Measurements from ENCODE around the gene RBM22. TPM values are rescaled to one million over a fixed set of nuclear protein-coding genes. Genes with fewer than 3 reads are reported as not detected.
A peak's percentile ranks its signal among the peaks of the same experiment; 100 is the strongest.

RBM22 gene
- polyA plus RNA-seq, 2 of the 4 experiments (the other 2 are of a cell fraction) = 42.2 to 75.7 TPM

- ATAC-seq = peak; percentile 62 to 65; a peak in 4 of 6 replicates
- H3K4me3 ChIP-seq = no peak overlapping the region
- CTCF ChIA-PET = interaction anchor here (1.3 to 2.2 kb wide), 3 partner anchors 137 to 150 kb away, joined by 3 to 7 read pairs (median 6); no protein-coding TSS in a partner anchor
- no peak overlapping the region for H3K27ac ChIP-seq
- 57% methylated on average over 2 of the region's 2 CpGs for WGBS (ENCODE audit: missing lambda C conversion rate)
- no peak overlapping the region for H3K4me2 ChIP-seq
- TF ChIP-seq SMC3 (IDR thresholded peaks at IDR 0.05) = peak; percentile 32; the same call in 2 of the 3 replicates
- no peak for TF ChIP-seq NPAS2 (CRISPR knock-in tag; IDR thresholded peaks at IDR 0.05; ENCODE audit: borderline replicate concordance)
- peak; percentile 45 for TF ChIP-seq CTCF (IDR thresholded peaks at IDR 0.05)
- TF ChIP-seq BCL3 (IDR thresholded peaks at IDR 0.05) = no peak
- TF ChIP-seq USF2 (IDR thresholded peaks at IDR 0.05) = no peak
- peak; percentile 47 to 57; a peak in 4 of 5 replicates for TF ChIP-seq RAD21 (conservative IDR thresholded peaks at IDR 0.05 in 1 of 2, IDR thresholded peaks at IDR 0.05 in 1 of 2)
- no peak for TF ChIP-seq FOXS1 (CRISPR knock-in tag; IDR thresholded peaks at IDR 0.05)
- TF ChIP-seq ZNF302 (CRISPR knock-in tag; IDR thresholded peaks at IDR 0.05) = no peak
- TF ChIP-seq HDAC2 (IDR thresholded peaks at IDR 0.05) = no peak
- no peak for TF ChIP-seq EHF (CRISPR knock-in tag; IDR thresholded peaks at IDR 0.05)
- TF ChIP-seq CBX8 (IDR thresholded peaks at IDR 0.05) = no peak
- TF ChIP-seq ESRRA (IDR thresholded peaks at IDR 0.05; ENCODE audit: borderline replicate concordance, low read length) = no peak
- peak; percentile 13 to 14 for DNase-seq (ENCODE audit: low read depth in 1 of 2, low spot score in 1 of 2)
- no peaks in the 10 kb centered on the region for H3K4me1 ChIP-seq
- FAIRE-seq = no peak
- POLR2A ChIA-PET = no interaction called here
- H3K9me3 ChIP-seq = no peaks in the 10 kb centered on the region
Observed at GRCh38 chr5:150710165-150710564, 9.3 kb upstream of the RBM22 start.

- DNase-seq (ENCODE audit: low read depth in 1 of 2, low spot score in 1 of 2) = no peak
- CTCF ChIA-PET = interaction anchor here (0.9 to 1.1 kb wide), 3 partner anchors 9 to 145 kb away, joined by 3 to 4 read pairs (median 3); no protein-coding TSS in a partner anchor
- no peak for FAIRE-seq
- 93% methylated on average over 4 of the region's 4 CpGs for WGBS (ENCODE audit: missing lambda C conversion rate)
- H3K4me1 ChIP-seq = no peaks in the 10 kb centered on the region
- H3K4me2 ChIP-seq = no peak overlapping the region
- no peak for ATAC-seq
- H3K9me3 ChIP-seq = no peaks in the 10 kb centered on the region
- H3K27ac ChIP-seq = no peak overlapping the region
- no peak overlapping the region for H3K4me3 ChIP-seq
- POLR2A ChIA-PET = no interaction called here
- TF ChIP-seq RCOR1 (IDR thresholded peaks at IDR 0.05; ENCODE audit: low read depth, low read length) (no peak), ELK1 (IDR thresholded peaks at IDR 0.05; ENCODE audit: low read depth, low read length) (no peak), KDM1A (IDR thresholded peaks at IDR 0.05; ENCODE audit: low read depth) (no peak), FOSB (CRISPR knock-in tag; IDR thresholded peaks at IDR 0.05) (no peak), BHLHE40 (IDR thresholded peaks at IDR 0.05; ENCODE audit: low read depth, low read length) (no peak), JUN (IDR thresholded peaks at IDR 0.05) (no peak), PHF8 (IDR thresholded peaks at IDR 0.05; ENCODE audit: borderline replicate concordance, low read depth) (no peak), FOSL2 (IDR thresholded peaks at IDR 0.05) (no peak), FOSL2 (CRISPR knock-in tag; IDR thresholded peaks at IDR 0.05) (no peak), ZC3H11A (IDR thresholded peaks at IDR 0.05) (no peak)
Observed at GRCh38 chr5:150706776-150707390, 6.0 kb upstream of the RBM22 start.
